ENCODE results near the gene M1AP. TPM values are rescaled to one million over a fixed set of nuclear protein-coding genes. Genes with fewer than 3 reads are reported as not detected.

The M1AP gene
- polyA plus RNA-seq, 2 of the 4 experiments (the other 2 are of a cell fraction): not detected

DNA sequence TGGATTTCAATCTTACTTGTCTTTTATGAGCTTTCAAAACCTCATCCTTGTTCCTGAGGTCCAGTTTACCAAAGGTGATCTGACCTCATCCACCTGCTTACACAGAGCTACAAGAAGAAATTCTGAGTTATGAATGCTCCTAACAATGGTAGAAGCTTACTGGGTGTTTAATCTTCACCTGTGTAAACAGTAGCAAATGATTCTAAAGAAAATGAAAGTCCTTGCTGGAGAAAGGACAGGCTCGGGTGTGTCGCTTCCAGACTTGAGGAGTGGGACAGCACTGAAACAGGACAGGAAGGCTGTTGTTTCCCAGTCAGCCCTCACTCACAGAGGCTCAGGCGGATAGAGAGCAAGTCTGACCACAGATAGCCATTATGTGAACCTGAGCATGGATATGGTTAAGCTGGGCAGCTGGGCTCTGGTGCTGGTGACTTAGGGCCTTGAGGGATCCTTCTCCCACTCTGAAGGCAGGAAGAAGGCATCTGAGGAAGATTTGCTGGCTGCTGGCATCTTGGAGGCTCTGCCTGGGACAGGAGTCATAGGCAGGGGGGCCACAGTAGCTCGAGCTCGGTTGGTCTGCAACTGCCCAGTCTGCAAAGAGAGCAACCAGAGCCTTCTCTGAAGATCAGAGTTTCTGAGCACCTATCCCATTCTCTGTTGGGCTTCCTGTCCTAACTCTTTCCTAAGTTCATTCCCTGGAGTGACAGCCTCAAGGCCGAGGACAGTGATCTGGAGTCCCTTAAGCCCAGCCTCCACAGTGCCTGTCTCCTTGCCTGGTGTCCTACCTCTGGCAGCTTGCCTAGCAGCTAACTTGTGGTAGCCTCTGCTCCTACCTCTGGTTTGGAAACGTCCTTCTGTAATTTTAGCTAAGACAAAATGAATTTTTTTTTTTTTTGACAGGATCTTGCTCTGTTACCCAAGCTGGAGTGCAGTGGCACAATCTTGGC lies 89.6 kb downstream of the M1AP start:
- Histone ChIP-seq H3K4me2 (no peak overlapping the region), H3K4me3 (no peak overlapping the region), H3K9me3 (no peaks in the 10 kb centered on the region), H3K27ac (no peak overlapping the region), H3K4me1 (peaks cover 2% of the 10 kb centered on the region; the same call in 2 of the 3 replicates)
- 67% methylated on average over 7 of the region's 7 CpGs for WGBS (ENCODE audit: missing lambda C conversion rate)
- TF ChIP-seq, protein P1, sequence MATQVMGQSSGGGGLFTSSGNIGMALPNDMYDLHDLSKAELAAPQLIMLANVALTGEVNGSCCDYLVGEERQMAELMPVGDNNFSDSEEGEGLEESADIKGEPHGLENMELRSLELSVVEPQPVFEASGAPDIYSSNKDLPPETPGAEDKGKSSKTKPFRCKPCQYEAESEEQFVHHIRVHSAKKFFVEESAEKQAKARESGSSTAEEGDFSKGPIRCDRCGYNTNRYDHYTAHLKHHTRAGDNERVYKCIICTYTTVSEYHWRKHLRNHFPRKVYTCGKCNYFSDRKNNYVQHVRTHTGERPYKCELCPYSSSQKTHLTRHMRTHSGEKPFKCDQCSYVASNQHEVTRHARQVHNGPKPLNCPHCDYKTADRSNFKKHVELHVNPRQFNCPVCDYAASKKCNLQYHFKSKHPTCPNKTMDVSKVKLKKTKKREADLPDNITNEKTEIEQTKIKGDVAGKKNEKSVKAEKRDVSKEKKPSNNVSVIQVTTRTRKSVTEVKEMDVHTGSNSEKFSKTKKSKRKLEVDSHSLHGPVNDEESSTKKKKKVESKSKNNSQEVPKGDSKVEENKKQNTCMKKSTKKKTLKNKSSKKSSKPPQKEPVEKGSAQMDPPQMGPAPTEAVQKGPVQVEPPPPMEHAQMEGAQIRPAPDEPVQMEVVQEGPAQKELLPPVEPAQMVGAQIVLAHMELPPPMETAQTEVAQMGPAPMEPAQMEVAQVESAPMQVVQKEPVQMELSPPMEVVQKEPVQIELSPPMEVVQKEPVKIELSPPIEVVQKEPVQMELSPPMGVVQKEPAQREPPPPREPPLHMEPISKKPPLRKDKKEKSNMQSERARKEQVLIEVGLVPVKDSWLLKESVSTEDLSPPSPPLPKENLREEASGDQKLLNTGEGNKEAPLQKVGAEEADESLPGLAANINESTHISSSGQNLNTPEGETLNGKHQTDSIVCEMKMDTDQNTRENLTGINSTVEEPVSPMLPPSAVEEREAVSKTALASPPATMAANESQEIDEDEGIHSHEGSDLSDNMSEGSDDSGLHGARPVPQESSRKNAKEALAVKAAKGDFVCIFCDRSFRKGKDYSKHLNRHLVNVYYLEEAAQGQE (IDR thresholded peaks at IDR 0.05): no peak
- no peak for TF ChIP-seq JUNB (IDR thresholded peaks at IDR 0.05)
- TF ChIP-seq NR3C1 (IDR thresholded peaks at IDR 0.05): no peak
- TF ChIP-seq BHLHE40 (IDR thresholded peaks at IDR 0.05; ENCODE audit: low read depth, low read length): no peak
- POLR2A ChIA-PET: no interaction called here
- no peak for FAIRE-seq
- CTCF ChIA-PET: interaction anchor here (0.7 to 8.6 kb wide), 8 partner anchors 9 to 319 kb away, joined by 3 to 63 read pairs (median 3); partner anchors contain the start of genes CCDC142 and TTC31
- DNase-seq (ENCODE audit: low read depth in 1 of 2, low spot score in 1 of 2): no peak
- ATAC-seq: no peak

DNA sequence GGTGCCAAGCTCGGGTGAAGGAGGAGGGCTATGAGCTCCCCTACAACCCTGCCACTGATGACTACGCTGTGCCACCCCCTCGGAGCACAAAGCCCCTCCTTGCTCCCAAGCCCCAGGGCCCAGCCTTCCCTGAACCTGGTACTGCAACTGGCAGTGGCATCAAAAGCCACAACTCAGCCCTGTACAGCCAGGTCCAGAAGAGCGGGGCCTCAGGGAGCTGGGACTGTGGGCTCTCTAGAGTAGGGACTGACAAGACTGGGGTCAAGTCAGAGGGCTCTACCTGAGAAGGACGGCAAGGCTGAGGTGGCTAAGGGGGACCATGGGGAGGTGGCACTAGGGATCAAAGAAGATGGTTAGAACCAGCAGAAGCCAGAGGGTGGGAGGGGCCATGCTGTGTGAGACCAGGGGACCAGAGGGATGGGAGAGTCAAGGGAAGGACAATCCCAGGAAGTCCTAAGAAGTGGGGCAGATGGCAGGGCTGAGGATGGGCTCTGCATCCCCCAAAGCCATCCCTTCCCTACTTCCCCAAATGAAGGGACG lies 91.2 kb downstream of the M1AP start:
- no peak for FAIRE-seq
- Histone ChIP-seq H3K9me3 (no peaks in the 10 kb centered on the region), H3K4me3 (no peak overlapping the region), H3K4me1 (peaks cover 6% of the 10 kb centered on the region; the same call in 2 of the 3 replicates), H3K27ac (no peak overlapping the region), H3K4me2 (no peak overlapping the region)
- ChIA-PET CTCF (interaction anchor here (0.6 to 8.6 kb wide), 6 partner anchors 11 to 70 kb away, joined by 3 to 63 read pairs (median 4); no protein-coding TSS in a partner anchor), POLR2A (no interaction called here)
- no peak for ATAC-seq
- 75% methylated on average over 5 of the region's 6 CpGs for WGBS (ENCODE audit: missing lambda C conversion rate)
- TF ChIP-seq TFCP2L1 (CRISPR knock-in tag; IDR thresholded peaks at IDR 0.05) (no peak), PHF8 (IDR thresholded peaks at IDR 0.05; ENCODE audit: borderline replicate concordance, low read depth) (no peak), HOXB5 (CRISPR knock-in tag; IDR thresholded peaks at IDR 0.05) (no peak), CEBPB (IDR thresholded peaks at IDR 0.05) (no peak), RNF2 (IDR thresholded peaks at IDR 0.05; ENCODE audit: borderline replicate concordance, low read depth) (no peak), EHF (CRISPR knock-in tag; IDR thresholded peaks at IDR 0.05) (no peak), HEYL (CRISPR knock-in tag; IDR thresholded peaks at IDR 0.05) (no peak), ZNF302 (CRISPR knock-in tag; IDR thresholded peaks at IDR 0.05) (no peak), EP300 (IDR thresholded peaks at IDR 0.05) (no peak), KDM5A (IDR thresholded peaks at IDR 0.05) (no peak), MYC (IDR thresholded peaks at IDR 0.05; ENCODE audit: borderline replicate concordance, low read length) (no peak)
- TF ChIP-seq, protein P2, sequence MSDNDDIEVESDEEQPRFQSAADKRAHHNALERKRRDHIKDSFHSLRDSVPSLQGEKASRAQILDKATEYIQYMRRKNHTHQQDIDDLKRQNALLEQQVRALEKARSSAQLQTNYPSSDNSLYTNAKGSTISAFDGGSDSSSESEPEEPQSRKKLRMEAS (IDR thresholded peaks at IDR 0.05): no peak
- no peak for DNase-seq (ENCODE audit: low read depth in 1 of 2, low spot score in 1 of 2)

DNA sequence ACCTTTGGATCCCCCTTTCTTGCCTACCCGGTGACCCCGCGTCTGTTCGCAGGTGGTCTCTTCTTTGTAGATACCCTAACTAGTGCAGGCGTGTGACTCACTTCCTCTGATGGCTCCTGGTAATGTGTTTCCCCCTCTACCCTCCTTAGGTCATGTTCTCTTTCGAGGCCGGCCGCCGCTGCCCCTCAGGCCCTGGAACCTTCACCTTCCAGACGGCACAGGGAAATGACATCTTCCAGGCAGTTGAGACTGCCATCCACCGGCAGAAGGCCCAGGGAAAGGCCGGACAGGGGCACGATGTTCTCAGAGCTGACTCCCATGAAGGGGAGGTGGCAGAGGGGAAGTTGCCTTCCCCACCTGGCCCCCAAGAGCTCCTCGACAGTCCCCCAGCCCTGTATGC lies 92.0 kb downstream of the M1AP start:
- H3K4me2 ChIP-seq: no peak overlapping the region
- H3K4me3 ChIP-seq: no peak overlapping the region
- CTCF ChIA-PET: interaction anchor here (1.1 to 8.6 kb wide), 4 partner anchors 11 to 31 kb away, joined by 4 to 63 read pairs (median 12); no protein-coding TSS in a partner anchor
- peaks cover 6% of the 10 kb centered on the region; the same call in 2 of the 3 replicates for H3K4me1 ChIP-seq
- 90% methylated on average over 14 of the region's 14 CpGs for WGBS (ENCODE audit: missing lambda C conversion rate)
- DNase-seq (ENCODE audit: low read depth in 1 of 2, low spot score in 1 of 2) (no peak), FAIRE-seq (no peak), ATAC-seq (no peak)
- H3K27ac ChIP-seq: no peak overlapping the region
- no peak for TF ChIP-seq EHMT2 (IDR thresholded peaks at IDR 0.05; ENCODE audit: low read depth)
- no peak for TF ChIP-seq SMC3 (IDR thresholded peaks at IDR 0.05)
- no peak for TF ChIP-seq ESRRA (IDR thresholded peaks at IDR 0.05; ENCODE audit: borderline replicate concordance, low read length)
- no peak for TF ChIP-seq PHF8 (IDR thresholded peaks at IDR 0.05; ENCODE audit: borderline replicate concordance, low read depth)
- no peak for TF ChIP-seq ZFP36 (IDR thresholded peaks at IDR 0.05; ENCODE audit: borderline replicate concordance, partially characterized antibody)
- TF ChIP-seq MAFK (IDR thresholded peaks at IDR 0.05; ENCODE audit: partially characterized antibody): no peak
- TF ChIP-seq, protein P2 (IDR thresholded peaks at IDR 0.05): no peak
- POLR2A ChIA-PET: no interaction called here
- no peaks in the 10 kb centered on the region for H3K9me3 ChIP-seq
